Caco-2 (cell line): ENCODE data around the gene TSPAN32. TPM values are rescaled to one million over a fixed set of nuclear protein-coding genes. Genes with fewer than 3 reads are reported as not detected.

Source experiments
- BruUV-seq: library from RNA; stranded (reverse); fragments of 400-500 nt; replicated peaks from 2 replicates; lab custom pipeline; 2021; lab: Mats Ljungman, UMichigan
- CTCF ChIA-PET: fragments of 300-600 bp; sonication (Branson Sonifier 250); formaldehyde crosslinking; loops from one replicate; lab custom pipeline; 2022; ENCODE audit warnings: antibody characterized with exemption; lab: Charles Lee
- POLR2A ChIA-PET: fragments of 300-600 bp; sonication (Branson Sonifier 250); formaldehyde crosslinking; loops from one replicate; lab custom pipeline; 2022; ENCODE audit warnings: antibody characterized with exemption; lab: Charles Lee
- DNase-seq, 2 experiments: peaks; one replicate each; pipeline versions ENCODE4 v3.0.0 to v3.0.0-alpha.2; 2020 to 2022
- H3K27me3 ChIP-seq: replicated peaks from 2 replicates; pipeline ENCODE4 v1.6.0; 2011; ENCODE audit warnings: low read length; ENCODE audit not compliant: control insufficient read depth, insufficient read depth
- H3K36me3 ChIP-seq: 2 replicates; pipeline ENCODE4 v1.5.1; 2011; ENCODE audit warnings: low read length; ENCODE audit not compliant: control insufficient read depth, insufficient read depth
- H3K4me1 ChIP-seq: fragments of 250-450 bp; sonication (Bioruptor Pico); 2 replicates; pipeline ENCODE4 v1.5.1; 2020; ENCODE audit warnings: mild to moderate bottlenecking
- H3K4me3 ChIP-seq: 2 replicates; pipeline ENCODE4 v1.5.1; 2011; ENCODE audit warnings: low read depth, mild to moderate bottlenecking, control low read depth, low read length
- H3K9me3 ChIP-seq: fragments of 250-450 bp; sonication (Bioruptor Pico); 2 replicates; pipeline ENCODE4 v1.5.1; 2020; ENCODE audit warnings: mild to moderate bottlenecking, moderate library complexity
- H3K27ac Mint-ChIP-seq: one replicate; pipeline ENCODE4 v1.8.0; 2022; ENCODE audit warnings: mixed read lengths; ENCODE audit not compliant: unreplicated experiment
- H3K27me3 Mint-ChIP-seq: one replicate; pipeline ENCODE4 v1.8.0; 2022; ENCODE audit warnings: mixed read lengths; ENCODE audit not compliant: insufficient read depth, unreplicated experiment
- H3K36me3 Mint-ChIP-seq: one replicate; pipeline ENCODE4 v1.8.0; 2022; ENCODE audit warnings: mild to moderate bottlenecking, mixed read lengths; ENCODE audit not compliant: insufficient read depth, unreplicated experiment
- H3K4me1 Mint-ChIP-seq: one replicate; pipeline ENCODE4 v1.8.0; 2022; ENCODE audit warnings: low read depth, mixed read lengths; ENCODE audit not compliant: unreplicated experiment
- H3K4me3 Mint-ChIP-seq: one replicate; pipeline ENCODE4 v1.8.0; 2022; ENCODE audit warnings: mild to moderate bottlenecking, moderate library complexity, mixed read lengths; ENCODE audit not compliant: unreplicated experiment
- H3K9me3 Mint-ChIP-seq: one replicate; pipeline ENCODE4 v1.8.0; 2022; ENCODE audit warnings: mixed read lengths; ENCODE audit not compliant: unreplicated experiment
- intact Hi-C: fragments of 100-400 bp; cut with micrococcal nuclease; formaldehyde crosslinking; loops from one replicate; pipeline ENCODE4 v1.10.0; 2022; ENCODE audit not compliant: unreplicated experiment
- total RNA-seq: library from RNA; stranded (reverse); gene quantifications from 2 replicates; pipeline ENCODE4 v1.2.3, GENCODE V29; 2022
- TF ChIP-seq, protein P1 (sequence below), 2 experiments: fragments of 200-600 bp in 1 of 2; IDR thresholded peaks; 1 replicate in 1 of 2; 2 replicates in 1 of 2; pipeline versions ENCODE4 v1.5.1 to v1.8.0; 2011 to 2022; ENCODE audit warnings: antibody characterized with exemption in 1 of 2, control low read depth in 1 of 2, inconsistent platforms in 1 of 2, low read depth in 1 of 2, low read length in 1 of 2, mild to moderate bottlenecking in 1 of 2, moderate library complexity in 1 of 2; ENCODE audit not compliant: insufficient read depth in 1 of 2, severe bottlenecking in 1 of 2, unreplicated experiment in 1 of 2

TSPAN32 gene
- total RNA-seq, 1 experiment from 2014 or later, result 1.2 TPM

DNA sequence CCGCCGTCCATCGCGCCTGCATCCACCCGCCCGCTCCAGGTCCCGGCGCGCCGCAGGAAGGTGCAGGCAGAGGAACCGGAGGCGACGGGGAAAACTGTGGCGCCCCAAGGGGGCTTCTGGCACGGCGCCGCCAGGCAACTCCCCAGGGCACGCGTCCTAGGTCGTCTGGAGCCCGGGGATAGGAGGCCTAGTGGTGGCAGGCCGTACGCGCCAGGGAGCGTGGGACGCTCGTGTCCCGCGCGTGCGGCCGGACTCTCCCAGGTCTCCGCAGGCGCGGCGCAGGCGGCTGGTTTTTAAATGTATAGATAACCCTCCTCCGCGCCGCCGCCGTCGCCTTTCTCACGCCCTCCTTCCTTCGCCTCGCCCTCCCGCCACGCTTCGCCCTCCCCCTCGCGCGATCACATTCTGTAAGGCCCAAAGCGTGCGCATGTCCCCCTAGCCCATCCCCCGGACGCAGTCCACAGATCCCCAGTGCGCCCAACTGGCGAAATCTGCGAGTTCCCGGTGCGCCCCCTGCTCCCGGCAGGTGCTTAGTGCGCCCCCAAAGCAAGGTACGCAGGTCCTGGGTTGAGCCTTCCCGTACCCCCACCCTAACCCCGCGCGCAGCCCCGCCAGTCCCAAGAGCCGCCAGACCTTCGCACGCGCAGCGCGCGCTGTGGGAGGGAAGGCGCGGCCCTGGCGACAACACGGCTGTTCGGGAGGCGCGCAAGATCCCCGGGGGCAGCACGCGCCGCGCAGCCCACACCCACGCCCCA, 31.3 kb upstream of the TSPAN32 start, which contains the start of gene ASCL2:
TSS of gene ASCL2 (minus strand) at position 267 of the 755 bp plus-strand sequence. CDS start at position 11, 256 bp downstream.
- CTCF ChIA-PET, result interaction anchor here (0.7 to 2.4 kb wide), 7 partner anchors 29 to 150 kb away, joined by 3 to 13 read pairs (median 5); no protein-coding TSS in a partner anchor

DNA sequence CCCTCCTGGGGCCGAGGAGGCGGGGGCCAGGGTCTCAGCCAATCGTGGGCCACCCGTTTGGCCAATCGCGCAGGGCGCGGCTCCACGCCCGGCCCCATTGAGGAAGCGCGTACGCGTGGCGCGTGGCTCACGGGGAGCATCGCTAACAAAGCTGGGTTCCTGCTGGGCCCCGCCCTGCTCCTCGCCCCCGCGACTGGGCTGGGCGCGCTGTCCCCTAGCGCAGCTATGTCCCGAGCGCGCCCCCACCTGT, 30.8 kb upstream of the TSPAN32 start:
- no peaks in the 10 kb centered on the region for H3K27me3 Mint-ChIP-seq
- POLR2A ChIA-PET, result no interaction called here
- no peaks in the 10 kb centered on the region for H3K27me3 ChIP-seq
- BruUV-seq, result no TSS peak
- no peak overlapping the region for H3K27ac Mint-ChIP-seq
- no peaks in the 10 kb centered on the region for H3K9me3 ChIP-seq
- intact Hi-C loops, result no loop called here
- H3K36me3 Mint-ChIP-seq, result peaks cover 30% of the 10 kb centered on the region
- H3K36me3 ChIP-seq, result peaks cover 3% of the 10 kb centered on the region
- peak overlapping the region; percentile 76 for H3K4me3 ChIP-seq
- H3K4me1 Mint-ChIP-seq, result peaks cover 10% of the 10 kb centered on the region
- H3K9me3 Mint-ChIP-seq, result no peaks in the 10 kb centered on the region
- no peak for DNase-seq
- CTCF ChIA-PET, result no interaction called here
- peak overlapping the region; percentile 67 for H3K4me3 Mint-ChIP-seq
- TF ChIP-seq, protein P1, sequence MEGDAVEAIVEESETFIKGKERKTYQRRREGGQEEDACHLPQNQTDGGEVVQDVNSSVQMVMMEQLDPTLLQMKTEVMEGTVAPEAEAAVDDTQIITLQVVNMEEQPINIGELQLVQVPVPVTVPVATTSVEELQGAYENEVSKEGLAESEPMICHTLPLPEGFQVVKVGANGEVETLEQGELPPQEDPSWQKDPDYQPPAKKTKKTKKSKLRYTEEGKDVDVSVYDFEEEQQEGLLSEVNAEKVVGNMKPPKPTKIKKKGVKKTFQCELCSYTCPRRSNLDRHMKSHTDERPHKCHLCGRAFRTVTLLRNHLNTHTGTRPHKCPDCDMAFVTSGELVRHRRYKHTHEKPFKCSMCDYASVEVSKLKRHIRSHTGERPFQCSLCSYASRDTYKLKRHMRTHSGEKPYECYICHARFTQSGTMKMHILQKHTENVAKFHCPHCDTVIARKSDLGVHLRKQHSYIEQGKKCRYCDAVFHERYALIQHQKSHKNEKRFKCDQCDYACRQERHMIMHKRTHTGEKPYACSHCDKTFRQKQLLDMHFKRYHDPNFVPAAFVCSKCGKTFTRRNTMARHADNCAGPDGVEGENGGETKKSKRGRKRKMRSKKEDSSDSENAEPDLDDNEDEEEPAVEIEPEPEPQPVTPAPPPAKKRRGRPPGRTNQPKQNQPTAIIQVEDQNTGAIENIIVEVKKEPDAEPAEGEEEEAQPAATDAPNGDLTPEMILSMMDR (IDR thresholded peaks at IDR 0.05; ENCODE audit: insufficient read depth in 1 of 2, low read depth in 1 of 2, low read length in 1 of 2, severe bottlenecking in 1 of 2, unreplicated experiment in 1 of 2), result no peak
- peaks cover 27% of the 10 kb centered on the region for H3K4me1 ChIP-seq

More for the DNA sequence above, 31.3 kb upstream of the TSPAN32 start, which contains the start of gene ASCL2:
- TF ChIP-seq, protein P1 (IDR thresholded peaks at IDR 0.05; ENCODE audit: insufficient read depth in 1 of 2, low read depth in 1 of 2, low read length in 1 of 2, severe bottlenecking in 1 of 2, unreplicated experiment in 1 of 2), result peak in 1 of 2 experiments; percentile 9
- intact Hi-C loops, result loop anchor here (1.0 kb wide), 1 partner anchor 73 kb away; no protein-coding TSS in a partner anchor
- H3K9me3 Mint-ChIP-seq, result no peaks in the 10 kb centered on the region
- Histone ChIP-seq H3K27me3 (no peaks in the 10 kb centered on the region), H3K4me3 (peak within 1 kb of the TSS; percentile 76), H3K4me1 (peaks cover 27% of the 10 kb centered on the region), H3K9me3 (no peaks in the 10 kb centered on the region), H3K36me3 (peaks cover 3% of the 10 kb centered on the region)
- POLR2A ChIA-PET, result interaction anchor here (1.1 to 2.9 kb wide), 2 partner anchors 60 to 67 kb away, joined by 5 to 26 read pairs; no protein-coding TSS in a partner anchor
- BruUV-seq, result no TSS peak
- H3K4me3 Mint-ChIP-seq, result peak within 1 kb of the TSS; percentile 87
- H3K36me3 Mint-ChIP-seq, result peaks cover 33% of the 10 kb centered on the region
- peak within 1 kb of the TSS; percentile 88 for H3K27ac Mint-ChIP-seq
- no peaks in the 10 kb centered on the region for H3K27me3 Mint-ChIP-seq
- peaks cover 10% of the 10 kb centered on the region for H3K4me1 Mint-ChIP-seq
- DNase-seq, result peak; percentile 53 to 60

DNA sequence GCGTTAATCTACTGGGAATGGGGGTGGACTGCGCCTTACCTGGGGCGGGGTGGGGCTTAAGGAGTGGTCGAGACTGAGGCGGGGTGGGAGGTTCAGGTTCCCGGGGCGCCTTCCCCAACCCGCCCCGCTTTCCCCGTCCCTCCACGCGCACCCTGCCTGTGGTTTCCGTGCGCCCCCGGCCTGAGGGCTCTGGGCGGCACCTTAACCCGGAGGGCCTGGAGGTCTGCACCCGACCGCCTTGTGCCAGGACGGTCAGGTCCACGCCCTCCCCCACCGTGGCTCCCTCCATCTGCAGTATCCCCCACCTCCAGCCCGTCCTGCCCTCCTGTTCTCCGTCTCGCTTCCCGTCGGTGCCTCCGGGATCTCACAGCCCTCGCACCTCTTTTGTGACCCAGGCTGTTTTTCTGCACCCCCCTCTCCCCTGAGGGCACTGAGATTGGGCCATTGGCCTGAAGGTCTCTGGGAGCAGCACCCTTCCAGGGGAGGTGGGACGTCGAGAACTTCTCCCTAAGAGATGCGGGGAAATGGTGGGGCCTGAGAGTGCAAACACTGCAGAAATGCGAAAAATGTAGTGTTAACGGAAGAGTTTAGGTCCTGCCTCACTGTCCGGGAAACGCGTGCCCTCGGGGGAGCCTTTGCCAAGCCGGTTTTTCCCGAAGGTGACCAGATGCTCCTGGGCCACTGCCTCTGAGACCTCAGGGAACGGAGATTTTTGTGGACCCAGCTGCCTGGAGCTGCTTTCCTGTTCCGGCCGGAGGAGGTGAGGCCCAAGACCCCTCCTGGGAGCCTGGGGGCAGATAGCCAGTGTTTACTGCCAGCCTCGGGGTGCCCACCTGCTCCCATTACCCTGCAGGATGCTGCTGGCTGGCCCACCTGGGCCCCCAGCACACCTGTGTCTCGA, 30.2 kb upstream of the TSPAN32 start:
- TSS peak; percentile 15 for BruUV-seq
- TF ChIP-seq, protein P1 (IDR thresholded peaks at IDR 0.05; ENCODE audit: insufficient read depth in 1 of 2, low read depth in 1 of 2, low read length in 1 of 2, severe bottlenecking in 1 of 2, unreplicated experiment in 1 of 2), result no peak
- Mint-ChIP-seq H3K4me1 (peaks cover 10% of the 10 kb centered on the region), H3K9me3 (no peaks in the 10 kb centered on the region), H3K36me3 (peaks cover 24% of the 10 kb centered on the region), H3K27ac (no peak overlapping the region), H3K27me3 (no peaks in the 10 kb centered on the region), H3K4me3 (peak overlapping the region; percentile 67)
- Histone ChIP-seq H3K9me3 (no peaks in the 10 kb centered on the region), H3K4me3 (no peak overlapping the region), H3K36me3 (peaks cover 3% of the 10 kb centered on the region), H3K4me1 (peaks cover 27% of the 10 kb centered on the region), H3K27me3 (no peaks in the 10 kb centered on the region)
- DNase-seq, result peak in 1 of 2 experiments; percentile 65
- ChIA-PET POLR2A (no interaction called here), CTCF (no interaction called here)
- intact Hi-C loops, result no loop called here
